ENCODE measurements around the gene RIC8B. TPM values are rescaled to one million over a fixed set of nuclear protein-coding genes. Genes with fewer than 3 reads are reported as not detected.

The RIC8B gene
- total RNA-seq, 1 donor from 2014 or later, result 25.2 TPM

GRCh38 chr12:106759526-106760183 is 14.8 kb upstream of the RIC8B start:
- no peak for TF ChIP-seq CTCF (IDR thresholded peaks at IDR 0.05; ENCODE audit: borderline replicate concordance)
- DNase-seq, result no peak
- Histone ChIP-seq H3K27me3 (ENCODE audit: low read depth) (no peaks in the 10 kb centered on the region), H3K4me1 (peaks cover 44% of the 10 kb centered on the region), H3K36me3 (no peaks in the 10 kb centered on the region), H3K9me3 (replicated peaks) (no peaks in the 10 kb centered on the region), H3K27ac (replicated peaks) (peak overlapping the region; percentile 46), H3K4me3 (no peak overlapping the region)
- intact Hi-C loops (cut with micrococcal nuclease), result no loop called here

GRCh38 chr12:106760184-106760531 is 14.3 kb upstream of the RIC8B start:
- Histone ChIP-seq H3K27ac (replicated peaks) (peak overlapping the region; percentile 46), H3K9me3 (replicated peaks) (no peaks in the 10 kb centered on the region), H3K36me3 (no peaks in the 10 kb centered on the region), H3K4me3 (no peak overlapping the region), H3K27me3 (ENCODE audit: low read depth) (no peaks in the 10 kb centered on the region), H3K4me1 (peaks cover 48% of the 10 kb centered on the region)
- DNase-seq, result no peak
- TF ChIP-seq CTCF (IDR thresholded peaks at IDR 0.05; ENCODE audit: borderline replicate concordance), result no peak
- intact Hi-C loops (cut with micrococcal nuclease), result no loop called here

- peak overlapping the region; percentile 14 for H3K27ac ChIP-seq (replicated peaks)
Observed at GRCh38 chr12:106764220-106764619, 10.3 kb upstream of the RIC8B start.

GRCh38 chr12:106764738-106765137 is 9.7 kb upstream of the RIC8B start:
- no peak for DNase-seq
- intact Hi-C loops (cut with micrococcal nuclease), result no loop called here
- peak overlapping the region; percentile 14 for H3K27ac ChIP-seq (replicated peaks)
- H3K4me1 ChIP-seq, result peaks cover 47% of the 10 kb centered on the region
- no peaks in the 10 kb centered on the region for H3K27me3 ChIP-seq (ENCODE audit: low read depth)
- H3K4me3 ChIP-seq, result no peak overlapping the region
- H3K36me3 ChIP-seq, result no peaks in the 10 kb centered on the region
- peak; percentile 39 for TF ChIP-seq CTCF (IDR thresholded peaks at IDR 0.05; ENCODE audit: borderline replicate concordance)
- no peaks in the 10 kb centered on the region for H3K9me3 ChIP-seq (replicated peaks)

More at GRCh38 chr12:106764220-106764619, 10.3 kb upstream of the RIC8B start:
- Histone ChIP-seq H3K27me3 (ENCODE audit: low read depth) (no peaks in the 10 kb centered on the region), H3K4me1 (peaks cover 52% of the 10 kb centered on the region), H3K36me3 (no peaks in the 10 kb centered on the region), H3K9me3 (replicated peaks) (no peaks in the 10 kb centered on the region), H3K4me3 (no peak overlapping the region)
- no peak for DNase-seq
- intact Hi-C loops (cut with micrococcal nuclease), result no loop called here
- TF ChIP-seq CTCF (IDR thresholded peaks at IDR 0.05; ENCODE audit: borderline replicate concordance), result no peak

GRCh38 chr12:106766393-106766826 is 8.1 kb upstream of the RIC8B start:
- no peak for TF ChIP-seq CTCF (IDR thresholded peaks at IDR 0.05; ENCODE audit: borderline replicate concordance)
- no peaks in the 10 kb centered on the region for H3K9me3 ChIP-seq (replicated peaks)
- peak; percentile 54 for DNase-seq
- H3K4me3 ChIP-seq, result no peak overlapping the region
- no peaks in the 10 kb centered on the region for H3K27me3 ChIP-seq (ENCODE audit: low read depth)
- no peaks in the 10 kb centered on the region for H3K36me3 ChIP-seq
- peaks cover 43% of the 10 kb centered on the region for H3K4me1 ChIP-seq
- H3K27ac ChIP-seq (replicated peaks), result peak overlapping the region; percentile 55
- intact Hi-C loops (cut with micrococcal nuclease), result no loop called here
